KOPT-K1 (cell line): ENCODE data around the gene ZMYM5.
"Not testable (repeated sequence)": the region's sequence is repeated elsewhere in the genome, so short reads cannot be mapped to it uniquely, and the experiment has no call there.

Source experiments
- H3K27ac ChIP-seq: fragments of 200-600 bp; sonication (generic); 2 replicates; pipeline ENCODE4 v1.5.1; 2016; ENCODE audit warnings: antibody characterized with exemption, mild to moderate bottlenecking, low read depth, low read length; ENCODE audit not compliant: poor library complexity, severe bottlenecking
- H3K36me3 ChIP-seq: fragments of 200-600 bp; sonication (generic); 2 replicates; pipeline ENCODE4 v1.5.1; 2017; ENCODE audit warnings: antibody characterized with exemption, mild to moderate bottlenecking, low read length, moderate library complexity; ENCODE audit not compliant: insufficient read depth
- H3K9me3 ChIP-seq: fragments of 200-600 bp; sonication (generic); 2 replicates; pipeline ENCODE4 v1.5.1; 2017; ENCODE audit warnings: antibody characterized with exemption, low read length, mild to moderate bottlenecking; ENCODE audit not compliant: insufficient read depth, poor library complexity, severe bottlenecking

Gene ZMYM5

GRCh38 chr13:19857637-19858036 is 5.8 kb downstream of the ZMYM5 start:
- not testable (repeated sequence) for H3K9me3 ChIP-seq, H3K27ac ChIP-seq
- peaks cover 75% of the 10 kb centered on the region for H3K36me3 ChIP-seq

- Histone ChIP-seq H3K27ac (no peak overlapping the region), H3K9me3 (no peaks in the 10 kb centered on the region), H3K36me3 (peaks cover 96% of the 10 kb centered on the region)
Measured at GRCh38 chr13:19852766-19853165, 10.7 kb downstream of the ZMYM5 start.

GRCh38 chr13:19845758-19846157 is 17.7 kb downstream of the ZMYM5 start:
- Histone ChIP-seq H3K36me3 (peaks cover 78% of the 10 kb centered on the region), H3K27ac (no peak overlapping the region), H3K9me3 (no peaks in the 10 kb centered on the region)

GRCh38 chr13:19838865-19839275 is 24.6 kb downstream of the ZMYM5 start:
- Histone ChIP-seq H3K36me3 (peaks cover 82% of the 10 kb centered on the region), H3K27ac (no peak overlapping the region), H3K9me3 (no peaks in the 10 kb centered on the region)

GRCh38 chr13:19836472-19836871 is 27.0 kb downstream of the ZMYM5 start:
- Histone ChIP-seq H3K36me3 (peaks cover 95% of the 10 kb centered on the region), H3K9me3 (no peaks in the 10 kb centered on the region), H3K27ac (no peak overlapping the region)

GRCh38 chr13:19834704-19835103 is 28.7 kb downstream of the ZMYM5 start:
- Histone ChIP-seq H3K9me3 (no peaks in the 10 kb centered on the region), H3K36me3 (peaks cover 98% of the 10 kb centered on the region), H3K27ac (no peak overlapping the region)

GRCh38 chr13:19822673-19823072 is 40.8 kb downstream of the ZMYM5 start:
- Histone ChIP-seq H3K36me3 (peaks cover 87% of the 10 kb centered on the region), H3K9me3 (no peaks in the 10 kb centered on the region), H3K27ac (no peak overlapping the region)

- no peak overlapping the region for H3K27ac ChIP-seq
- no peaks in the 10 kb centered on the region for H3K9me3 ChIP-seq
- peaks cover 62% of the 10 kb centered on the region for H3K36me3 ChIP-seq
Measured at GRCh38 chr13:19818223-19818842, 45.1 kb downstream of the ZMYM5 start.

GRCh38 chr13:19817510-19818158 is 45.8 kb downstream of the ZMYM5 start:
- H3K27ac ChIP-seq, result no peak overlapping the region
- H3K36me3 ChIP-seq, result peaks cover 57% of the 10 kb centered on the region
- H3K9me3 ChIP-seq, result no peaks in the 10 kb centered on the region

- Histone ChIP-seq H3K27ac (no peak overlapping the region), H3K9me3 (no peaks in the 10 kb centered on the region), H3K36me3 (peaks cover 51% of the 10 kb centered on the region)
Measured at GRCh38 chr13:19817106-19817505, 46.3 kb downstream of the ZMYM5 start.

- H3K9me3 ChIP-seq, H3K27ac ChIP-seq: not testable (repeated sequence)
- peaks cover 42% of the 10 kb centered on the region for H3K36me3 ChIP-seq
Measured at GRCh38 chr13:19815842-19816241, 47.6 kb downstream of the ZMYM5 start.

- H3K27ac ChIP-seq, result no peak overlapping the region
- peaks cover 8% of the 10 kb centered on the region; the same call in 1 of the 2 replicates for H3K36me3 ChIP-seq
- no peaks in the 10 kb centered on the region for H3K9me3 ChIP-seq
Measured at GRCh38 chr13:19810996-19811881, 52.2 kb downstream of the ZMYM5 start.

GRCh38 chr13:19810151-19810550 is 53.3 kb downstream of the ZMYM5 start:
- H3K9me3 ChIP-seq, result no peaks in the 10 kb centered on the region
- H3K27ac ChIP-seq, result no peak overlapping the region
- peaks cover 8% of the 10 kb centered on the region; the same call in 1 of the 2 replicates for H3K36me3 ChIP-seq

- Histone ChIP-seq H3K9me3 (no peaks in the 10 kb centered on the region), H3K36me3 (no peaks in the 10 kb centered on the region; the same call in 1 of the 2 replicates), H3K27ac (no peak overlapping the region)
Measured at GRCh38 chr13:19805765-19806164, 57.7 kb downstream of the ZMYM5 start.

- no peaks in the 10 kb centered on the region for H3K9me3 ChIP-seq
- no peak overlapping the region for H3K27ac ChIP-seq
- H3K36me3 ChIP-seq, result no peaks in the 10 kb centered on the region
Measured at GRCh38 chr13:19795956-19796355, 67.5 kb downstream of the ZMYM5 start.
